SU-DHL-6 (cell line): Measurements from ENCODE around the gene SMIM45.
A peak's percentile ranks its signal among the peaks of the same experiment; 100 is the strongest.

Experiments used
- H2AFZ ChIP-seq: fragments of 200-600 bp; sonication (generic); 2 replicates; pipeline ENCODE4 v1.6.1; 2014; ENCODE audit warnings: low read depth, mild to moderate bottlenecking, moderate library complexity, mixed read lengths, antibody characterized with exemption, low read length; ENCODE audit not compliant: severe bottlenecking
- H3F3A ChIP-seq: fragments of 200-600 bp; shearing (Covaris generic); 2 replicates; pipeline ENCODE4 v1.6.0; 2016; ENCODE audit warnings: antibody characterized with exemption, mild to moderate bottlenecking; ENCODE audit not compliant: insufficient read depth
- H3K27ac ChIP-seq: fragments of 200-600 bp; sonication (generic); 2 replicates; pipeline ENCODE4 v1.5.1; 2016; ENCODE audit warnings: low read depth, mild to moderate bottlenecking, low read length, moderate library complexity, mixed read lengths
- H3K27me3 ChIP-seq: fragments of 200-600 bp; sonication (generic), shearing (Covaris generic); 2 replicates; pipeline ENCODE4 v1.6.0; 2014; ENCODE audit warnings: mild to moderate bottlenecking, low read length
- H3K36me3 ChIP-seq: fragments of 200-600 bp; sonication (generic); 2 replicates; pipeline ENCODE4 v1.6.1; 2014; ENCODE audit warnings: mild to moderate bottlenecking, low read length, mixed read lengths
- H3K4me2 ChIP-seq: fragments of 300-600, 200-600 bp; shearing (Covaris generic), sonication (generic); 2 replicates; pipeline ENCODE4 v1.6.0; 2014; ENCODE audit warnings: low read length, low read depth, mild to moderate bottlenecking; ENCODE audit not compliant: poor library complexity, severe bottlenecking
- H3K4me3 ChIP-seq: fragments of 200-600 bp; sonication (generic); 2 replicates; pipeline ENCODE4 v1.5.1; 2014; ENCODE audit warnings: antibody characterized with exemption, low read length, mild to moderate bottlenecking, mixed read lengths; ENCODE audit not compliant: insufficient read depth, poor library complexity, severe bottlenecking
- H3K79me2 ChIP-seq: fragments of 200-600 bp; sonication (generic); 2 replicates; pipeline ENCODE4 v1.6.1; 2014; ENCODE audit warnings: mild to moderate bottlenecking, low read length, moderate library complexity; ENCODE audit not compliant: insufficient read depth
- H3K9ac ChIP-seq: fragments of 200-600 bp; sonication (generic); 2 replicates; pipeline ENCODE4 v1.7.0; 2014; ENCODE audit warnings: mild to moderate bottlenecking, low read length
- H3K9me2 ChIP-seq: fragments of 200-600 bp; sonication (generic); replicated peaks from 2 replicates; pipeline ENCODE4 v1.6.1; 2014; ENCODE audit warnings: low read length; ENCODE audit not compliant: insufficient read depth
- H3K9me3 ChIP-seq: fragments of 200-600 bp; sonication (generic); 2 replicates; pipeline ENCODE4 v1.6.1; 2014; ENCODE audit warnings: low read length, mixed read lengths; ENCODE audit not compliant: insufficient read depth
- H4K20me1 ChIP-seq: fragments of 200-600 bp; sonication (generic); 2 replicates; pipeline ENCODE4 v1.6.1; 2014; ENCODE audit warnings: low read depth, mild to moderate bottlenecking, antibody characterized with exemption, low read length, moderate library complexity, mixed read lengths
- CTCF ChIP-seq: fragments of 200-600 bp; sonication (generic); IDR thresholded peaks from one replicate; pipeline ENCODE4 v1.5.1; 2017; ENCODE audit warnings: antibody characterized with exemption, mild to moderate bottlenecking, low read length, moderate library complexity; ENCODE audit not compliant: insufficient read depth, poor library complexity, severe bottlenecking
- EZH2phosphoT487 ChIP-seq: fragments of 200-600 bp; sonication (generic), shearing (Covaris generic); conservative IDR thresholded peaks from 2 replicates; pipeline ENCODE4 v1.6.1; 2018; ENCODE audit warnings: mild to moderate bottlenecking, antibody characterized with exemption, low read length, moderate library complexity, mixed read lengths

SMIM45 gene

GRCh38 chr22:41929418-41929810 lies 22.5 kb upstream of the SMIM45 start:
- Histone ChIP-seq H3K4me3 (no peak overlapping the region), H3K79me2 (peaks cover 13% of the 10 kb centered on the region), H3K9ac (peak overlapping the region; percentile 41), H3K9me3 (no peaks in the 10 kb centered on the region), H4K20me1 (no peaks in the 10 kb centered on the region), H2AFZ (no peak overlapping the region), H3K4me2 (peak overlapping the region; percentile 23), H3K9me2 (no peaks in the 10 kb centered on the region), H3K27me3 (no peaks in the 10 kb centered on the region), H3K27ac (peak overlapping the region; percentile 94), H3K36me3 (no peaks in the 10 kb centered on the region), H3F3A (peaks cover 36% of the 10 kb centered on the region)
- no peak for TF ChIP-seq CTCF
- TF ChIP-seq EZH2phosphoT487, result no peak

DNA sequence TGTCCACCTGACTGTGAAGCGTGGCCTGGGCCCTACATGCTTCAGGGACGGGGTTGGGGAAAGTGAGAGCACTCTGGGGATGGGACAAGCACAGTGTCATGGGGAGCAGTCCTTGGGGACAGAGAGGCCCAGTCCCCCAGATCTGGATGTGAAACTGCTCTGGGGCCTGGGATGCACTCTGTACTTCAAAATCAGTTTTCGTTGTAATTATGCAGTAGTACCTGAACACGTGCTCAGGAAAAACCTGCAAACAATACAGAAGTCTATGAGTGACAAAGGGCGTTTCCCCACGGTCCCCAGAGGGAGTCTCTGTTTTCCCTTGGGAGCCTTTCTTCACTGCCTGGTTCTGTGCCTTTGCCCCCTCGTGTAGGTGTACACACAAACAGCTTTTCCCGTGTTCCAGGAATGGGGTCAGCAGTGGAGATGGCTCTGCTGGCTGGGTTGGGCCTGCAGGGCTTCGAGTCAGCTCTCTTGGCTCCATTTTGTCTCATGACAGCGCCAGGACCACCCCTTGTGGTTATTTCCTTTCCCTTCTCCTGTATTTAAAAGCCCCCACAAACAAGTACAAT lies 20.2 kb upstream of the SMIM45 start:
- no peak for TF ChIP-seq CTCF
- no peak for TF ChIP-seq EZH2phosphoT487
- Histone ChIP-seq H3F3A (peaks cover 40% of the 10 kb centered on the region), H3K9me3 (no peaks in the 10 kb centered on the region), H3K27me3 (no peaks in the 10 kb centered on the region), H3K79me2 (no peaks in the 10 kb centered on the region), H4K20me1 (no peaks in the 10 kb centered on the region), H3K9me2 (no peaks in the 10 kb centered on the region), H3K27ac (peak overlapping the region; percentile 63), H3K4me2 (peak overlapping the region; percentile 26), H3K4me3 (no peak overlapping the region), H3K36me3 (no peaks in the 10 kb centered on the region), H2AFZ (no peak overlapping the region), H3K9ac (peak overlapping the region; percentile 25; the same call in 1 of the 2 replicates)

GRCh38 chr22:41932353-41932752 lies 19.6 kb upstream of the SMIM45 start:
- Histone ChIP-seq H3K9ac (peak overlapping the region; percentile 25; the same call in 1 of the 2 replicates), H3K4me2 (peak overlapping the region; percentile 5), H3F3A (peaks cover 41% of the 10 kb centered on the region), H3K4me3 (no peak overlapping the region), H3K79me2 (no peaks in the 10 kb centered on the region), H3K27me3 (no peaks in the 10 kb centered on the region), H3K27ac (peak overlapping the region; percentile 63), H4K20me1 (no peaks in the 10 kb centered on the region), H3K36me3 (no peaks in the 10 kb centered on the region), H3K9me2 (no peaks in the 10 kb centered on the region), H3K9me3 (no peaks in the 10 kb centered on the region), H2AFZ (no peak overlapping the region)
- TF ChIP-seq EZH2phosphoT487 (no peak), CTCF (no peak)
